ENCODE results near the gene SEMA3A. TPM values are rescaled to one million over a fixed set of nuclear protein-coding genes. Genes with fewer than 3 reads are reported as not detected.

Gene SEMA3A
- total RNA-seq, 1 donor from 2014 or later, result 1.9 TPM

- no peak for TF ChIP-seq CTCF (IDR thresholded peaks at IDR 0.05; ENCODE audit: borderline replicate concordance)
- no peak overlapping the region for H3K27ac ChIP-seq (replicated peaks)
Measured at GRCh38 chr7:84017651-84018050, 176.9 kb downstream of the SEMA3A start.

GRCh38 chr7:84013616-84014240, 180.9 kb downstream of the SEMA3A start:
- no peak for DNase-seq
- TF ChIP-seq CTCF (IDR thresholded peaks at IDR 0.05; ENCODE audit: borderline replicate concordance), result no peak
- Histone ChIP-seq H3K36me3 (no peaks in the 10 kb centered on the region), H3K9me3 (replicated peaks) (no peaks in the 10 kb centered on the region), H3K27me3 (ENCODE audit: low read depth) (no peaks in the 10 kb centered on the region), H3K27ac (replicated peaks) (no peak overlapping the region), H3K4me3 (no peak overlapping the region), H3K4me1 (no peaks in the 10 kb centered on the region)
- intact Hi-C loops (cut with micrococcal nuclease), result no loop called here

More at GRCh38 chr7:84017651-84018050, 176.9 kb downstream of the SEMA3A start:
- no peaks in the 10 kb centered on the region for H3K27me3 ChIP-seq (ENCODE audit: low read depth)
- DNase-seq, result no peak
- no peak overlapping the region for H3K4me3 ChIP-seq
- intact Hi-C loops (cut with micrococcal nuclease), result no loop called here
- no peaks in the 10 kb centered on the region for H3K9me3 ChIP-seq (replicated peaks)
- peaks cover 18% of the 10 kb centered on the region for H3K4me1 ChIP-seq
- H3K36me3 ChIP-seq, result no peaks in the 10 kb centered on the region

GRCh38 chr7:84009782-84010181, 184.8 kb downstream of the SEMA3A start:
- Histone ChIP-seq H3K4me3 (no peak overlapping the region), H3K27me3 (ENCODE audit: low read depth) (no peaks in the 10 kb centered on the region), H3K36me3 (no peaks in the 10 kb centered on the region), H3K27ac (replicated peaks) (no peak overlapping the region), H3K4me1 (no peaks in the 10 kb centered on the region), H3K9me3 (replicated peaks) (no peaks in the 10 kb centered on the region)
- no peak for DNase-seq
- intact Hi-C loops (cut with micrococcal nuclease), result no loop called here
- no peak for TF ChIP-seq CTCF (IDR thresholded peaks at IDR 0.05; ENCODE audit: borderline replicate concordance)

- no peak overlapping the region for H3K27ac ChIP-seq (replicated peaks)
- H3K27me3 ChIP-seq (ENCODE audit: low read depth), result no peaks in the 10 kb centered on the region
- no peak for TF ChIP-seq CTCF (IDR thresholded peaks at IDR 0.05; ENCODE audit: borderline replicate concordance)
- no peak overlapping the region for H3K4me3 ChIP-seq
- DNase-seq, result no peak
- intact Hi-C loops (cut with micrococcal nuclease), result no loop called here
- no peaks in the 10 kb centered on the region for H3K36me3 ChIP-seq
- H3K4me1 ChIP-seq, result no peaks in the 10 kb centered on the region
- no peaks in the 10 kb centered on the region for H3K9me3 ChIP-seq (replicated peaks)
Measured at GRCh38 chr7:84009051-84009450, 185.5 kb downstream of the SEMA3A start.

- intact Hi-C loops (cut with micrococcal nuclease), result no loop called here
- no peak for TF ChIP-seq CTCF (IDR thresholded peaks at IDR 0.05; ENCODE audit: borderline replicate concordance)
- Histone ChIP-seq H3K4me1 (no peaks in the 10 kb centered on the region), H3K36me3 (no peaks in the 10 kb centered on the region), H3K4me3 (no peak overlapping the region), H3K9me3 (replicated peaks) (no peaks in the 10 kb centered on the region), H3K27me3 (ENCODE audit: low read depth) (no peaks in the 10 kb centered on the region), H3K27ac (replicated peaks) (no peak overlapping the region)
- no peak for DNase-seq
Measured at GRCh38 chr7:84003191-84003590, 191.4 kb downstream of the SEMA3A start.

Data from left ventricle myocardium inferior (tissue), 1 donor.